SK-N-SH (cell line): ENCODE measurements around the gene ZEB1. TPM values are rescaled to one million over a fixed set of nuclear protein-coding genes. Genes with fewer than 3 reads are reported as not detected.

Experiments used
- CTCF ChIA-PET: fragments of 300-600, 350-600 bp; formaldehyde crosslinking; extraction: SDS; loops from one replicate; lab custom pipeline; 2021; lab: Yijun Ruan, JAX
- POLR2A ChIA-PET: fragments of 350-600 bp; sonication (Branson Sonifier 250); formaldehyde crosslinking; extraction: SDS; loops from one replicate; lab custom pipeline; 2020; ENCODE audit warnings: antibody characterized with exemption, inconsistent platforms; lab: Yijun Ruan, JAX
- DNase-seq: peaks from one replicate; pipeline ENCODE4 v3.0.0; 2012
- H2AFZ ChIP-seq: fragments of 200-600 bp; sonication (generic); 2 replicates; pipeline ENCODE4 v1.8.1; 2016; ENCODE audit warnings: antibody characterized with exemption, mild to moderate bottlenecking, low read depth
- H3F3A ChIP-seq: fragments of 200-600 bp; sonication (generic); replicated peaks from 2 replicates; pipeline ENCODE3; 2016; ENCODE audit warnings: antibody characterized with exemption, mild to moderate bottlenecking; ENCODE audit not compliant: insufficient read depth
- H3K27ac ChIP-seq, 2 experiments: fragments of 200-500 bp in 1 of 2; fragments of 200-600 bp in 1 of 2; sonication (Bioruptor generic) in 1 of 2; sonication (generic), shearing (Covaris generic) in 1 of 2; 2 replicates each; pipeline versions ENCODE4 v1.5.1 to v1.6.1; 2014 to 2016; ENCODE audit warnings: low read depth in 2 of 2, inconsistent platforms in 1 of 2, low read length in 1 of 2, mild to moderate bottlenecking in 1 of 2, mixed read lengths in 1 of 2
- H3K27me3 ChIP-seq: fragments of 200-600 bp; sonication (generic), shearing (Covaris generic); 2 replicates; pipeline ENCODE4 v1.6.1; 2016; ENCODE audit warnings: mixed run types; ENCODE audit not compliant: insufficient read depth
- H3K36me3 ChIP-seq, 2 experiments: fragments of 200-500 bp in 1 of 2; fragments of 200-600 bp in 1 of 2; sonication (Bioruptor generic) in 1 of 2; sonication (generic) in 1 of 2; replicated peaks in 1 of 2; 2 replicates each; pipeline versions ENCODE3 to v1.5.1; 2014 to 2016; ENCODE audit warnings: low read length in 1 of 2, mild to moderate bottlenecking in 1 of 2; ENCODE audit not compliant: insufficient read depth in 2 of 2, control insufficient read depth in 1 of 2
- H3K4me1 ChIP-seq, 2 experiments: fragments of 200-500 bp in 1 of 2; fragments of 200-600 bp in 1 of 2; sonication (Bioruptor generic) in 1 of 2; sonication (generic), shearing (Covaris generic) in 1 of 2; 2 replicates each; pipeline versions ENCODE4 v1.5.1 to v1.6.1; 2014 to 2016; ENCODE audit warnings: low read depth in 1 of 2, low read length in 1 of 2, mixed run types in 1 of 2; ENCODE audit not compliant: insufficient read depth in 2 of 2, control insufficient read depth in 1 of 2
- H3K4me2 ChIP-seq: fragments of 200-600 bp; sonication (generic), shearing (Covaris generic); 2 replicates; pipeline ENCODE4 v1.6.1; 2017; ENCODE audit warnings: mixed run types
- H3K4me3 ChIP-seq, 2 experiments: fragments of 200-500 bp in 1 of 2; fragments of 200-600 bp in 1 of 2; sonication (Bioruptor generic) in 1 of 2; sonication (generic), shearing (Covaris generic) in 1 of 2; 2 replicates each; pipeline versions ENCODE4 v1.5.1 to v1.8.1; 2014 to 2016; ENCODE audit warnings: low read depth in 2 of 2, inconsistent platforms in 1 of 2, low read length in 1 of 2, mild to moderate bottlenecking in 1 of 2, mixed read lengths in 1 of 2, moderate library complexity in 1 of 2
- H3K79me2 ChIP-seq: fragments of 200-600 bp; sonication (generic); 2 replicates; pipeline ENCODE4 v1.8.1; 2017; ENCODE audit warnings: mild to moderate bottlenecking; ENCODE audit not compliant: insufficient read depth
- H3K9ac ChIP-seq: fragments of 200-600 bp; sonication (generic); 2 replicates; pipeline ENCODE4 v1.6.1; 2017; ENCODE audit warnings: mixed run types
- H3K9me2 ChIP-seq: fragments of 200-600 bp; sonication (generic); 2 replicates; pipeline ENCODE4 v1.6.1; 2017; ENCODE audit warnings: mixed run types
- H3K9me3 ChIP-seq: fragments of 200-600 bp; sonication (generic); 2 replicates; pipeline ENCODE4 v1.6.1; 2017; ENCODE audit warnings: mixed run types, mild to moderate bottlenecking, moderate library complexity
- H4K20me1 ChIP-seq: fragments of 200-600 bp; sonication (generic); 2 replicates; pipeline ENCODE4 v1.6.1; 2017; ENCODE audit warnings: mild to moderate bottlenecking, mixed run types; ENCODE audit not compliant: insufficient read depth
- CHD2 ChIP-seq: fragments of 150-350 bp; IDR thresholded peaks from 2 replicates; pipeline ENCODE4 v1.6.1; 2018; ENCODE audit warnings: low read length; ENCODE audit not compliant: partially characterized antibody
- EP300 ChIP-seq, 2 experiments: IDR thresholded peaks; 2 replicates each; pipeline versions ENCODE4 v1.4.0 to v1.6.1; 2012; ENCODE audit warnings: borderline replicate concordance in 1 of 2, low read depth in 1 of 2, low read length in 1 of 2
- FOXM1 ChIP-seq: IDR thresholded peaks from 2 replicates; pipeline ENCODE4 v1.4.0; 2012; ENCODE audit warnings: low read depth, mild to moderate bottlenecking
- GABPA ChIP-seq: IDR thresholded peaks from 2 replicates; pipeline ENCODE4 v1.4.0; 2012; ENCODE audit warnings: low read depth, mild to moderate bottlenecking
- GATA2 ChIP-seq: sonication (generic); formaldehyde crosslinking; IDR thresholded peaks from 2 replicates; pipeline ENCODE4 v1.5.0; 2020; ENCODE audit warnings: mild to moderate bottlenecking, missing genetic modification reagents
- JUND ChIP-seq: IDR thresholded peaks from 2 replicates; pipeline ENCODE4 v1.4.0; 2012
- MEF2A ChIP-seq: IDR thresholded peaks from 2 replicates; pipeline ENCODE4 v1.4.0; 2012; ENCODE audit warnings: low read depth, borderline replicate concordance
- NFIC ChIP-seq: IDR thresholded peaks from 2 replicates; pipeline ENCODE4 v1.4.0; 2012; ENCODE audit warnings: borderline replicate concordance
- NRF1 ChIP-seq: IDR thresholded peaks from 2 replicates; pipeline ENCODE4 v1.6.1; 2012; ENCODE audit warnings: low read depth, mild to moderate bottlenecking, low read length
- PBX3 ChIP-seq: IDR thresholded peaks from 2 replicates; pipeline ENCODE4; 2012
- POLR2AphosphoS5 ChIP-seq: IDR thresholded peaks from 2 replicates; pipeline ENCODE4 v1.6.1; 2012; ENCODE audit warnings: low read depth, low read length
- RAD21 ChIP-seq: IDR thresholded peaks from 2 replicates; pipeline ENCODE4 v1.6.1; 2012; ENCODE audit warnings: mild to moderate bottlenecking, low read length
- SIN3A ChIP-seq: IDR thresholded peaks from 2 replicates; pipeline ENCODE4 v1.6.1; 2012; ENCODE audit warnings: low read depth, mild to moderate bottlenecking, low read length, moderate library complexity, borderline replicate concordance
- TCF12 ChIP-seq: IDR thresholded peaks from 2 replicates; pipeline ENCODE4 v1.4.0; 2012
- USF1 ChIP-seq: IDR thresholded peaks from 2 replicates; pipeline ENCODE4 v1.4.0; 2012; ENCODE audit warnings: low read depth, borderline replicate concordance
- ZBTB33 ChIP-seq: IDR thresholded peaks from 2 replicates; pipeline ENCODE4 v1.4.0; 2012; ENCODE audit warnings: low read depth, borderline replicate concordance
- WGBS: methylation state at CpG from one replicate; pipeline ENCODE4 v1.1.6; 2017; ENCODE audit warnings: low lambda C conversion rate; 5-methylcytosine and 5-hydroxymethylcytosine counted together
- polyA plus RNA-seq, 3 experiments: library from polyadenylated mRNA; depleted of rRNA; stranded (reverse); fragments of >200 nt; gene quantifications; 2 replicates each; pipeline ENCODE4 v1.2.3, GENCODE V29; 2012
- TF ChIP-seq, protein P1 (sequence below): fragments of 200-600 bp; sonication (generic); IDR thresholded peaks from 2 replicates; pipeline ENCODE4 v1.6.1; 2017; ENCODE audit warnings: antibody characterized with exemption, mild to moderate bottlenecking, moderate library complexity
- TF ChIP-seq, protein P2 (sequence below): fragments of 150-350 bp; IDR thresholded peaks from 2 replicates; pipeline ENCODE4 v1.6.1; 2017; ENCODE audit warnings: antibody characterized with exemption, low read length, low read depth, borderline replicate concordance
- TF ChIP-seq, protein P3 (sequence below): IDR thresholded peaks from 2 replicates; pipeline ENCODE4 v1.6.1; 2012; ENCODE audit warnings: mild to moderate bottlenecking, low read depth, low read length, moderate library complexity
- TF ChIP-seq, protein P4 (sequence below): fragments of 150-350 bp; IDR thresholded peaks from 2 replicates; pipeline ENCODE4 v1.6.1; 2016; ENCODE audit warnings: mild to moderate bottlenecking, low read depth, low read length

ZEB1 gene
- polyA plus RNA-seq, 1 of the 3 experiments (the other 2 are of a cell fraction), result 5.4 TPM

- no peaks in the 10 kb centered on the region for H4K20me1 ChIP-seq
- no peak overlapping the region; a peak in 1 of 4 replicates for H3K4me3 ChIP-seq
- WGBS, result 100% methylated on average over 2 of the region's 4 CpGs
- no peaks in the 10 kb centered on the region for H3F3A ChIP-seq
- H3K4me1 ChIP-seq, result no peaks in the 10 kb centered on the region
- POLR2A ChIA-PET, result no interaction called here
- H3K9me3 ChIP-seq, result peaks cover 20% of the 10 kb centered on the region
- H3K27me3 ChIP-seq, result no peaks in the 10 kb centered on the region
- DNase-seq, result no peak
- no peak overlapping the region for H3K27ac ChIP-seq
- 0 out of 2 replicates have a peak, but pooled peaks cover 4% of the 10 kb centered on the region for H3K79me2 ChIP-seq
- CTCF ChIA-PET, result no interaction called here
- no peaks in the 10 kb centered on the region for H3K9me2 ChIP-seq
- TF ChIP-seq SIN3A, result no peak
- no peak for TF ChIP-seq TCF12
- no peak for TF ChIP-seq NFIC
- TF ChIP-seq, protein P1, sequence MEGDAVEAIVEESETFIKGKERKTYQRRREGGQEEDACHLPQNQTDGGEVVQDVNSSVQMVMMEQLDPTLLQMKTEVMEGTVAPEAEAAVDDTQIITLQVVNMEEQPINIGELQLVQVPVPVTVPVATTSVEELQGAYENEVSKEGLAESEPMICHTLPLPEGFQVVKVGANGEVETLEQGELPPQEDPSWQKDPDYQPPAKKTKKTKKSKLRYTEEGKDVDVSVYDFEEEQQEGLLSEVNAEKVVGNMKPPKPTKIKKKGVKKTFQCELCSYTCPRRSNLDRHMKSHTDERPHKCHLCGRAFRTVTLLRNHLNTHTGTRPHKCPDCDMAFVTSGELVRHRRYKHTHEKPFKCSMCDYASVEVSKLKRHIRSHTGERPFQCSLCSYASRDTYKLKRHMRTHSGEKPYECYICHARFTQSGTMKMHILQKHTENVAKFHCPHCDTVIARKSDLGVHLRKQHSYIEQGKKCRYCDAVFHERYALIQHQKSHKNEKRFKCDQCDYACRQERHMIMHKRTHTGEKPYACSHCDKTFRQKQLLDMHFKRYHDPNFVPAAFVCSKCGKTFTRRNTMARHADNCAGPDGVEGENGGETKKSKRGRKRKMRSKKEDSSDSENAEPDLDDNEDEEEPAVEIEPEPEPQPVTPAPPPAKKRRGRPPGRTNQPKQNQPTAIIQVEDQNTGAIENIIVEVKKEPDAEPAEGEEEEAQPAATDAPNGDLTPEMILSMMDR, result no peak
- no peak for TF ChIP-seq ZBTB33
- TF ChIP-seq GATA2 (CRISPR knock-in tag), result no peak
- no peak for TF ChIP-seq EP300 (IDR thresholded peaks at IDR 0.05; ENCODE audit: borderline replicate concordance in 1 of 2, low read depth in 1 of 2, low read length in 1 of 2)
- TF ChIP-seq MEF2A, result no peak
- TF ChIP-seq, protein P2, sequence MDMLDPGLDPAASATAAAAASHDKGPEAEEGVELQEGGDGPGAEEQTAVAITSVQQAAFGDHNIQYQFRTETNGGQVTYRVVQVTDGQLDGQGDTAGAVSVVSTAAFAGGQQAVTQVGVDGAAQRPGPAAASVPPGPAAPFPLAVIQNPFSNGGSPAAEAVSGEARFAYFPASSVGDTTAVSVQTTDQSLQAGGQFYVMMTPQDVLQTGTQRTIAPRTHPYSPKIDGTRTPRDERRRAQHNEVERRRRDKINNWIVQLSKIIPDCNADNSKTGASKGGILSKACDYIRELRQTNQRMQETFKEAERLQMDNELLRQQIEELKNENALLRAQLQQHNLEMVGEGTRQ, result no peak
- no peak for TF ChIP-seq USF1
- TF ChIP-seq CHD2, result no peak
- no peak for TF ChIP-seq POLR2AphosphoS5
- TF ChIP-seq GABPA, result no peak
- no peak for TF ChIP-seq PBX3
- TF ChIP-seq, protein P3, sequence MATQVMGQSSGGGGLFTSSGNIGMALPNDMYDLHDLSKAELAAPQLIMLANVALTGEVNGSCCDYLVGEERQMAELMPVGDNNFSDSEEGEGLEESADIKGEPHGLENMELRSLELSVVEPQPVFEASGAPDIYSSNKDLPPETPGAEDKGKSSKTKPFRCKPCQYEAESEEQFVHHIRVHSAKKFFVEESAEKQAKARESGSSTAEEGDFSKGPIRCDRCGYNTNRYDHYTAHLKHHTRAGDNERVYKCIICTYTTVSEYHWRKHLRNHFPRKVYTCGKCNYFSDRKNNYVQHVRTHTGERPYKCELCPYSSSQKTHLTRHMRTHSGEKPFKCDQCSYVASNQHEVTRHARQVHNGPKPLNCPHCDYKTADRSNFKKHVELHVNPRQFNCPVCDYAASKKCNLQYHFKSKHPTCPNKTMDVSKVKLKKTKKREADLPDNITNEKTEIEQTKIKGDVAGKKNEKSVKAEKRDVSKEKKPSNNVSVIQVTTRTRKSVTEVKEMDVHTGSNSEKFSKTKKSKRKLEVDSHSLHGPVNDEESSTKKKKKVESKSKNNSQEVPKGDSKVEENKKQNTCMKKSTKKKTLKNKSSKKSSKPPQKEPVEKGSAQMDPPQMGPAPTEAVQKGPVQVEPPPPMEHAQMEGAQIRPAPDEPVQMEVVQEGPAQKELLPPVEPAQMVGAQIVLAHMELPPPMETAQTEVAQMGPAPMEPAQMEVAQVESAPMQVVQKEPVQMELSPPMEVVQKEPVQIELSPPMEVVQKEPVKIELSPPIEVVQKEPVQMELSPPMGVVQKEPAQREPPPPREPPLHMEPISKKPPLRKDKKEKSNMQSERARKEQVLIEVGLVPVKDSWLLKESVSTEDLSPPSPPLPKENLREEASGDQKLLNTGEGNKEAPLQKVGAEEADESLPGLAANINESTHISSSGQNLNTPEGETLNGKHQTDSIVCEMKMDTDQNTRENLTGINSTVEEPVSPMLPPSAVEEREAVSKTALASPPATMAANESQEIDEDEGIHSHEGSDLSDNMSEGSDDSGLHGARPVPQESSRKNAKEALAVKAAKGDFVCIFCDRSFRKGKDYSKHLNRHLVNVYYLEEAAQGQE, result no peak
- no peak for TF ChIP-seq JUND
- TF ChIP-seq, protein P4, sequence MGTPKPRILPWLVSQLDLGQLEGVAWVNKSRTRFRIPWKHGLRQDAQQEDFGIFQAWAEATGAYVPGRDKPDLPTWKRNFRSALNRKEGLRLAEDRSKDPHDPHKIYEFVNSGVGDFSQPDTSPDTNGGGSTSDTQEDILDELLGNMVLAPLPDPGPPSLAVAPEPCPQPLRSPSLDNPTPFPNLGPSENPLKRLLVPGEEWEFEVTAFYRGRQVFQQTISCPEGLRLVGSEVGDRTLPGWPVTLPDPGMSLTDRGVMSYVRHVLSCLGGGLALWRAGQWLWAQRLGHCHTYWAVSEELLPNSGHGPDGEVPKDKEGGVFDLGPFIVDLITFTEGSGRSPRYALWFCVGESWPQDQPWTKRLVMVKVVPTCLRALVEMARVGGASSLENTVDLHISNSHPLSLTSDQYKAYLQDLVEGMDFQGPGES, result no peak
- no peak for TF ChIP-seq NRF1
- no peak for TF ChIP-seq RAD21
- TF ChIP-seq FOXM1, result no peak
- H3K36me3 ChIP-seq, result peaks cover 29 to 43% of the 10 kb centered on the region in 2 experiments
- no peak overlapping the region for H3K4me2 ChIP-seq
- H3K9ac ChIP-seq, result no peak overlapping the region
- no peak overlapping the region for H2AFZ ChIP-seq
These were observed 189.2 kb downstream of the ZEB1 start for GRCh38 chr10:31508234-31508633.
